ENCODE measurements around the gene BIRC5. TPM values are rescaled to one million over a fixed set of nuclear protein-coding genes. Genes with fewer than 3 reads are reported as not detected.
"Not testable (repeated sequence)": the region's sequence is repeated elsewhere in the genome, so short reads cannot be mapped to it uniquely, and the experiment has no call there.

Gene BIRC5
- total RNA-seq (ENCODE audit: insufficient read depth, low replicate concordance), result 25.0 TPM

DNA sequence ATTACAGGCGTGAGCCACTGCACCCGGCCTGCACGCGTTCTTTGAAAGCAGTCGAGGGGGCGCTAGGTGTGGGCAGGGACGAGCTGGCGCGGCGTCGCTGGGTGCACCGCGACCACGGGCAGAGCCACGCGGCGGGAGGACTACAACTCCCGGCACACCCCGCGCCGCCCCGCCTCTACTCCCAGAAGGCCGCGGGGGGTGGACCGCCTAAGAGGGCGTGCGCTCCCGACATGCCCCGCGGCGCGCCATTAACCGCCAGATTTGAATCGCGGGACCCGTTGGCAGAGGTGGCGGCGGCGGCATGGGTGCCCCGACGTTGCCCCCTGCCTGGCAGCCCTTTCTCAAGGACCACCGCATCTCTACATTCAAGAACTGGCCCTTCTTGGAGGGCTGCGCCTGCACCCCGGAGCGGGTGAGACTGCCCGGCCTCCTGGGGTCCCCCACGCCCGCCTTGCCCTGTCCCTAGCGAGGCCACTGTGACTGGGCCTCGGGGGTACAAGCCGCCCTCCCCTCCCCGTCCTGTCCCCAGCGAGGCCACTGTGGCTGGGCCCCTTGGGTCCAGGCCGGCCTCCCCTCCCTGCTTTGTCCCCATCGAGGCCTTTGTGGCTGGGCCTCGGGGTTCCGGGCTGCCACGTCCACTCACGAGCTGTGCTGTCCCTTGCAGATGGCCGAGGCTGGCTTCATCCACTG is at the start of gene BIRC5:
Gene BIRC5 (plus strand): TSS at position 238 of the 690 bp plus-strand sequence. CDS start 64 bp downstream, at position 302.
- peak; percentile 88 for DNase-seq (ENCODE audit: low spot score)

DNA sequence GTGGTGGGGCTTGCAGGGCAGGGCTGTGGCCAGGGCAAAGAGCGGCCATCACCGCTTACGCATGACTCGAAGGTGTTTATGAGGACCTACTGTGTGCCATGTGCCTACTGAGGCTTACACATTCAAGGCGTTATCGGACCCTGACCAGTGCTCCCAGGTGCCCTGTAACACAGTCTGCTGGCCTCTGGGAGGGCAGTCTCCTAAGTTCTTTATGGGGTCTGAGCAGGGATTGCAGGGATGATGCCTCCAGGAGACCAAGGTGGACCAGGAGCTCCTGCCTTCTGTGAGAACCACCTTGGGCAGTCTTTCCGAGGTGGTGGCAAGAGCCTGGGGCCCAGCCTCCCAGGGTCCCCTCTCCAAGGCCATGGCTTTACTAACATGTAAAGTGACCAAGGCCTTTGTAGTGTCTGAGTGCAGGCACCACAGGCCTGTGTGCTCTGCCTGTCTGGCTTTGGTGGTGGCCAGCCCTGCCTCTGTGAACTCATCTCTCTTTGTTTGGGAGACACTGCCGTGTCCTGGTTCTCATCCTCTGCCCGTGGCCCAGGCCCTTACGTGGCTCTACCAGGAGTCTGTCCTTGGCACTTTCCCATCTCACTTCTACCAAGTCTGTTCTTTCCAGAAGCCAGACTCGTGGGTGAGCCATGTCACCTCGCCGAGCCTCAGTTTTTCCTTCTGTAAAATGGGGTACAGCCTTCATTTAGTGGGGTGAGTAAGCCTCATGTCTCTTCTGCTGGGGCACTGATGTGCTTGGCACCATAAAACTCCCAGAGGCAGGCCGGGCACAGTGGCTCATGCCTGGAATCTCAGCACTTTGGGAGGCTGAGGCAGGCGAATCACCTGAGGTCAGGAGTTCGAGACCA is 49.1 kb upstream of the BIRC5 start:
- DNase-seq (ENCODE audit: low spot score), result no peak

DNA sequence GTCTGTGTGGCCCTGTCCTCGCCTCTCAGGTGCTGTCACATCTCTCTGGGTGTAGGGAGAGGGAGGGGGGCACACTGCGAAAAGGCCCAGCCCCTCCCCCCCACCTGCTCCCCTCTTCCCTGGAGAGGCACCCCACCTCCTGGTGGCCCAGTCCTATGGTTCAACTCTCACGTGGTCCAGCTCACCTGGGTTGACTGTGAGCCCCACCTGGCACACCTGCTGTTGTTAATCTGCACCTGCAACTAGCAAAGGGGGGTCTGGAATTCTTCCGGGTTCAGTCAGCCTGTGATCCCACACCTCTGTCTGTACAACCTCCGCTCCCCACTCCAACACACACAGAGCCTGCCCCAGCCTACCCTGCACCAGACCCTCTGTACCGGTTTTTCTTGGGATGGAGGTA is 47.6 kb upstream of the BIRC5 start:
- DNase-seq (ENCODE audit: low spot score), result no peak

DNA sequence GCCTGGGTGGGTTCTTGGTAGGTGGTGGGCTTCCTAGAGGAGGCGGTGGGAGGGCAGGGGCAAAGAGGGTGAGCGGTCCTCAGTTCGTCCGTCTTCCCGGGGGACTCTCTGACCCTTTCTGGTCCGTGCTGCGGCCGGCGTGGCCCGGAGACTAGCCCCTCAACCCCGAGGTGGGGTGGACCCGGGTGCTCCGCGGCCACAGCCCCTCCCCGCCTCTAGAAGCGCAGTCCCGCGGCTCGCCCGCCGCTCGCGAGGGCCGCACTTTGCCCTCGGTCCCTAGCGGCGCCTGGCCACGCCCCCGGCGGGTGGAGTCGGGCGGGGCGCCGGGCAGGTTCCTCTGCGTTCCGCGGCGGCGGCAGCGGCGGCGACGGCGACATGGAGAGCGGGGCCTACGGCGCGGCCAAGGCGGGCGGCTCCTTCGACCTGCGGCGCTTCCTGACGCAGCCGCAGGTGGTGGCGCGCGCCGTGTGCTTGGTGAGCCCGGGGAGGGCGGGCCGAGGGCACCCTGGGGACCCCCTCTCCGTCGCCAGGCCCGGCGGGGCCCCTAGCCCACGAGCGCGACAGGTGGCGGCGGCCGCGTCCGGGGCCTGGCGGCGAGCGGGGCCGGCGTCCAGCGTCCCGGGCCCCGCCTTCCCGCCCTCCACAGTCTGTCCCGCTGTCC is 45.7 kb upstream of the BIRC5 start, which contains the start of gene SYNGR2:
Gene SYNGR2 (plus strand): TSS at position 340 of the 661 bp plus-strand sequence. CDS start 36 bp downstream, at position 376.
- peak; percentile 67 for DNase-seq (ENCODE audit: low spot score)

DNA sequence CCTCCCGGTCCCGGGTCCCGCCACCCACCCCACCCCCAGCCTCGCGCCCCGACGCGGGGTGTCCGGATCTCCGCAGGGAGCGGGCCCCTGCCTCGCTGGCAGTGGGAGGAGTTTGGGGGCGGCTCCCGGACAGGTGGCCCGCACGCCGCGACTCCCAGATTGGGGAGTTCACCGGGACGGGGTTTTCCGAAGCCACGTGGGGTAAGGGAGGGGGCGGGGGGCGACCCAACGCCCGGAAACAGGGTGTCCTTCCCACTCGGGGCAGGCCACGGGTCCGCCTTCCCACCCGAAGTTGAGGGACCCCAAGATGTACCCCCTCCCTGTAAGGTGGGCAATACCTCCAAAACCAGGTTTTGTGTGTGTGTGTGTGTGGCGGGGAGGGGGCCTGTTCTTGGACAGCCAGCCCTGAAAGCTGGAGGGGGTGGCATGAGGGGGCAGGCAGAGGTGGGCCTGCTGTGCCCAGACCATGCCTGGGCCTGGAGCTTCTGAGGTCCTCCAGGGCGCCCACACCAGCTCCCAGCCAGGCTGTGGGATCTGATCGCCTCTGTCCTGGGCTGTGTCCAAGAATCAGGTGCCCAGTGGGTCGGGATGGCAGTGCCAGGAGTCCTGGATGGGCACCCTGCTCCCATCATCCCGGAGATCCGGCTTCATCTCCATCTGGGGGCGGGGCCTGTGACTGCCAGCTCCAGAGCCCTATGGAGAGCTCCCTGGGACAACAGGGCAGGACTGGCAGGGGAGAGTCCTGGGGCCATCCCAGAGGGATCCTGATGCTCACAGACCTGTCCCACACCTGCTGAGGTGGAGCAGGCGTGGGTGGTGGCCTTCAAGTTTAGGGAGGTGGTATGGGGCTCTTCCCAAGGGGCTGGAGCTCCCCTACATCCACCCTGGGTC is 44.9 kb upstream of the BIRC5 start:
- peak; percentile 39 for DNase-seq (ENCODE audit: low spot score)

DNA sequence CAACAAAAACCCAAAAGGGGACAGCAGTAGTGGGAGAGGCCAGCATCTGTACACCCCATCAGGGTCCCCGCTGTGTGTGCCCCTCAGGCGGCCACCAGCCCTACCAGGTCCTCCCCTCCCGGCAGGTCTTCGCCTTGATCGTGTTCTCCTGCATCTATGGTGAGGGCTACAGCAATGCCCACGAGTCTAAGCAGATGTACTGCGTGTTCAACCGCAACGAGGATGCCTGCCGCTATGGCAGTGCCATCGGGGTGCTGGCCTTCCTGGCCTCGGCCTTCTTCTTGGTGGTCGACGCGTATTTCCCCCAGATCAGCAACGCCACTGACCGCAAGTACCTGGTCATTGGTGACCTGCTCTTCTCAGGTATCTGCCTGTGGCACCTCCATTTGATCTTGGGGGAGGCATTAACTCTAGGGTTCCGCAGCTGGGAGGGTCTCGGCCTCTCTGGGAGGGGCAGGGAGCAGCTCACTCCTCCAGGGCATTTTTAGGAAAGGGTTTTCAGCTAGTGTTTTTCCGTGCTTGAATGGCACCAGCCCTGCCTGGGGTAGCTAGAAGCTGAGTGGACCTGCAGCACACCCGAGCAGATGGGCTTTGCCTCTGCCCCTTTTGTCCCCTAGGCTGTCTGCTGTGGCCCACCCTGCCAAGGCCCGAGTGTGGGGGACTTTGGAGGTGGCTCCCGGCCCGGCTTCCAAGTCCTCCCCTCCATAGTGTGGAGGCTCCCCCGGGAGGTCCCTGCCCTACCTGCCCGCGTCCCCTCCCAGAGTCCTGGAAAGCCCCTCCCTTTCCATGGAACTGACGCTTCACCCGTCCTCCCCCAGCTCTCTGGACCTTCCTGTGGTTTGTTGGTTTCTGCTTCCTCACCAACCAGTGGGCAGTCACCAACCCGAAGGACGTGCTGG is 43.1 kb upstream of the BIRC5 start:
- no peak for DNase-seq (ENCODE audit: low spot score)

DNA sequence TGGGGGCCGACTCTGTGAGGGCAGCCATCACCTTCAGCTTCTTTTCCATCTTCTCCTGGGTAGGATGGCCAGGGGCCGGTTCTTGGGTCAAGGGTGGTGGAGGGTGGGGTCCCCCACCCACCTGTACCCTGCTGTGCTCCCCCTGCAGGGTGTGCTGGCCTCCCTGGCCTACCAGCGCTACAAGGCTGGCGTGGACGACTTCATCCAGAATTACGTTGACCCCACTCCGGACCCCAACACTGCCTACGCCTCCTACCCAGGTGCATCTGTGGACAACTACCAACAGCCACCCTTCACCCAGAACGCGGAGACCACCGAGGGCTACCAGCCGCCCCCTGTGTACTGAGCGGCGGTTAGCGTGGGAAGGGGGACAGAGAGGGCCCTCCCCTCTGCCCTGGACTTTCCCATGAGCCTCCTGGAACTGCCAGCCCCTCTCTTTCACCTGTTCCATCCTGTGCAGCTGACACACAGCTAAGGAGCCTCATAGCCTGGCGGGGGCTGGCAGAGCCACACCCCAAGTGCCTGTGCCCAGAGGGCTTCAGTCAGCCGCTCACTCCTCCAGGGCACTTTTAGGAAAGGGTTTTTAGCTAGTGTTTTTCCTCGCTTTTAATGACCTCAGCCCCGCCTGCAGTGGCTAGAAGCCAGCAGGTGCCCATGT is 42.3 kb upstream of the BIRC5 start:
- not testable (repeated sequence) for DNase-seq (ENCODE audit: low spot score)

DNA sequence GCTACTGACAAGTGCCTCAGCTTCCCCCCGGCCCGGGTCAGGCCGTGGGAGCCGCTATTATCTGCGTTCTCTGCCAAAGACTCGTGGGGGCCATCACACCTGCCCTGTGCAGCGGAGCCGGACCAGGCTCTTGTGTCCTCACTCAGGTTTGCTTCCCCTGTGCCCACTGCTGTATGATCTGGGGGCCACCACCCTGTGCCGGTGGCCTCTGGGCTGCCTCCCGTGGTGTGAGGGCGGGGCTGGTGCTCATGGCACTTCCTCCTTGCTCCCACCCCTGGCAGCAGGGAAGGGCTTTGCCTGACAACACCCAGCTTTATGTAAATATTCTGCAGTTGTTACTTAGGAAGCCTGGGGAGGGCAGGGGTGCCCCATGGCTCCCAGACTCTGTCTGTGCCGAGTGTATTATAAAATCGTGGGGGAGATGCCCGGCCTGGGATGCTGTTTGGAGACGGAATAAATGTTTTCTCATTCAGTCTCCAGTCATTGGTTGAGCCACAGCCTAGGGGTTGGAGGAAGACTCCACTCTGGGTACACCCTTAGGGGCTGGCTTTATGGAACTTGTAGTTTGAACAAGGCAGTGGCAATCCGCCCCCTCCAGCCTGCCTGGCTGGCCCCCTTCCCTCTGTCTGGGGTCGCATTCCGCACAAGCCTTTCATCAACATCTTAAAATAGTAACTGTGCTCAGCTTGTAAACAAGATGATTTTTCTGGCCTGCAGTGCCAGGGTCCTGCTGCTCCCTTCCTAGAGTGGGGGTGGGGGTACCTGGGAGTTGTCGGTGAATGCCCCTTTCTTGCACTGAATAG is 41.6 kb upstream of the BIRC5 start:
- DNase-seq (ENCODE audit: low spot score), result peak; percentile 37

DNA sequence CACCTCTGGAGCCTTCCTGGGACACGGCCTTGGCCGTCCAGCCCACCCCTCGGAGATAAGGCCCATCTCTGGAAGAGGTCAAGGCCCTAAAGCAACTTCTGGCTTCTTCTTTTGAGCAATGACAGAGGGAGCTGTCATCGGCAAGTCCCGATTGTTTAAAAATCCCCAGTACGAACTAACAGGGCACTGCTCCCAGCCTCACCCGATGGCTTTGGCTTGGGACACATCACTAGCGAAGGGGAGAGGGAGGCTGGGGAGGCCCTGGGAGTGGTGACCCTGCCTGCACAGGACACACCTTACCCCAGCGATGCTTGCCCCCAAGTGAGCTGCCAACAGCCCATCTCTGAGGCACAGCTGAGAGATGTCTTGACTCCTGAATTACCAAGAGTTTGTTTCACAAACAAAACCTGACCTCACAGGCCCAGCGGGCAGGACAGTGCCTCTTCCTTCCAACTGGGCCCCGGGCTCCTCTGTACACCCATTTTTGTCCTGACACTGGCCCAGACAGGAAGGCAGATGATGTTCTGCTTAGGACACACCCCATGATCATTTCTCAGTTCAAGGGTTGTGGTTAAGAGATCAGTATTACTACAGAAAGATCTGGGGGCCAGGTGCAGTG is 40.8 kb upstream of the BIRC5 start:
- no peak for DNase-seq (ENCODE audit: low spot score)

DNA sequence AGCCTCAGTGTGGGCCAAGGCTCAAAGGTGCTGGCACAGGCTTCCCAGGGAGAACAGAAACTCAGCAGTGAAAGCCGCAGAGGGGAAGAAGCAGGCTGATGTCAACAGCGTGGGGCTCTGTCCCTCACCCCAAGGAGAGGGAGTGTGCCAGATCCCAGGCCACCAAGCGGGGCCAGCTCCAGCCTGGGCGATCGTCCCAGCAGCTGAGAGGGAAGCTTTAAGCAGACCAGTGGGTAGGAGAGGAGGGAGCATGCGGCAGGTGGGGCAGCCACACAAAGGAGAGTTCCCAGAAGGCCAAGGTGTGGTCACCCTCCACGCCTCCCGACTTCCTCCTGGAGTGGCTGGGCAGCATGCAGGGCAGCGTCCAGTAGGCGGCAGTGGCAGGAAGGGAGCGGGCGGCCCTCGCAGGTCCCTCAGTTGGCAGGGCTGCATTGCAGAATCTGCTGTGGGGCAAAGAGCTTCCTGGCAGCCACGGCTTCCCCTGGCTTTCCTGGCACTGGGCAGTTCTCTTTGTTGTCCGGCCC is 39.6 kb upstream of the BIRC5 start:
- DNase-seq (ENCODE audit: low spot score), result peak; percentile 63

DNA sequence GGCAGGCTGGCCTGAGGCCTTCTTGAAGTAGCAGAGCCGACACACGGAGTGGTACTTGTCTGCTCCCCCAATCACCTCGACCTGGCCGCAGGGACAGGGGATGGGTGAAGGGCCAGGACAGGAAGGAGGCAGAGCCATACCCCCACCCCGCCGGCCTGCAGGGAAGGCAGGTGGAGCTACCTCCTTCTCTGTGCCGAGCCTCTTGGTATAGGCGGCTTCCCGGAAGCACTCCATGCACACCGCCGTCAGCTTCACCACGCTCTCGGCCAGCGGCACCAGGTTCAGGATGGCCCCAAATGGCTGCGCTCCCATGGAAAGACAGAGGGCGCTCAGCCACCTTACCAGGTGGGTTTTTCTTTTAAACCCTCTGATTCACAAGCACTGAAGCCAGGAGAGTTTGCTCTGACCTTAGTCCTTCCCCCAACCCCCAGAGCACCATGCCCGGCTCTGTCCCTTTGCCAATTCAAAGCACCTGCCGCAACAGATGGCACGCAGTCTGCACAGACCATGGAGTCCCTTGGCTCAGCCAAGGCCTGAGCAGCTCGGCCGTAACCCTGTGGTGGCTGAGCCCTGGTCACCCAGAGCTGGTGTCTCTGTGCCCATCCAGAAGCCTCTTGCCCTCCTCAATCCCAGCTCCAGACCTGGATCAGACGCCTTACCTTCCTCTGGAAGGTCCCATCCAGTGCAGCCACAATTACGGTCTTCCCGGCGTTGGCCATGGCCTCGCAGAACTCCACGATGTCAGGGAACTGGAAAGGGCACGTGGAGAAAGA is 39.0 kb upstream of the BIRC5 start:
- no peak for DNase-seq (ENCODE audit: low spot score)

DNA sequence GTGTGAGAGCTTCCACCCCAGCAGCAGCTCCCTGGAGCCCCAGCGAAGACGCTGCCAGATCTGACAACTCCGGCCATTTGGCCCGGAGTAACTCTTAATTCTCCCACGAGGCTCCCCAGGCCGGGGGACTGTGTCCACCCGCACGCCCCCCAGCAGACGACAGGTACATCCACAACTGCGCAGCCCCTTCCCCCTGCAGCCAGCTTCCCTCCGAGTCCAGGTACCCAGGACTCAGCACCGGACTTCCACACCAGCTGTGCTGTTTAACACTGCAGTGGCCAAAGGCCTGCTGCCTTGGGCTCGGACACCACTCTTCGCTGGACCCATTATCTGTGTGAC is 38.4 kb upstream of the BIRC5 start:
- no peak for DNase-seq (ENCODE audit: low spot score)

DNA sequence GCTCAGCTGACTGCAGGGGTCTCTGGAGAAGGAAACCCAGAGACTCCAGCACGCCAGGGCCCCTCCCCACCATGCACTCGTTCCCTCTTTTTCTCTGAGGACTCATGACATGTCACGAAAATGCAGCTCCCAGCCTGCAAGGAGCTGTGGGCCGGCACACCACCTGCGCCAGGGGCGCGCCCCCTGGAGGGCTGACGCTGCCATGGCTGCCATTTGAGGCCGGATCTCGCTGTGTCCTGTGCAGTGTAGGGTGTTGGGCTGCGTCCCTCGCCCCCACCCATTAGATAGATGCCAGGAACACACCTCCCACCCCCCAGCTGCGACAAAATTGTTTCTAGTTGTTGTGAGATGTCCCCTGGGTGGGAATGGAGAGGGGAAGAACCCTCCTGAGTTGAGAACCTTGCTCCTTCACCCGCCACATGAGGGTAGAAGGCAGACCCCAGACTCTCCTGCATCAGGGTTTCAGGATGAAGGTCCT is 37.5 kb upstream of the BIRC5 start:
- DNase-seq (ENCODE audit: low spot score), result peak; percentile 53

DNA sequence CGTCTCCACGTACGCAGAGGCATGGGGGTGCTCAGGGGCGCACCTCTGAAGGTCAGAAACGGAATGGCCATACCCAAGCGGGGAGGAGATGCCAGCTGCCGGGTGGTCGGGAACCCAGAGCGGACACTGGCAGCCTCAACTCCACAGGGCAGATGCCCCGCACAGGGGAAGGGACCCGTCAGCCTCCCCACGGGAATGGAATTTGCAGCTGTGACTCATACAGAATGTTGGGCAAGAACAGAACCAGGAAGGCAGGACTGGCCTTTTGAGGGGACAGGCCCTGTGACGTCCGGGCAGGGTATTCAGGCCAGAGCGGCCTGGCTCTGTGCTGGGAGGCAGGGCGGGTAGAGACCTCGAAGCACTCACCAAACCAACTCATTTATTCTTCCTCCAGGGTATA is 34.7 kb upstream of the BIRC5 start:
- DNase-seq (ENCODE audit: low spot score), result no peak

DNA sequence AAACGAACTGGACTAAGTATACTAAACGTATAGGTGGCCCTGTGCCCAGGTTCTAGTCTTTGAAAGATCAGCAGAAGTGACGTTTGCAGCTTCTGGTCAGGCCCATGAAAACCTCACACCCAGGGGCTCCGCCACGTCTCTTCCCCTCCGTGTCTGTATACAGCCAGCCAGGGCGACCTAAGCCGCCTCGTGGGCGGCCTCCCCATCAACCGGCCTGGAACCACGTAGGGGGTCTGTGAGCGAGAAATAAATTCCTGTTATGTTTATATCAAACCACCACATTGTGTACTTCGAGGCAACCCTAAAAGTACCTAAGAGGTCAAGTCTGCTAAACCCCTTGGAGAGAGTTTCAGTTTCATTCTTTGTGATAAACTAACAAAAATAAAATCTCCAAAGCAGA is 34.0 kb upstream of the BIRC5 start:
- DNase-seq (ENCODE audit: low spot score), result no peak

DNA sequence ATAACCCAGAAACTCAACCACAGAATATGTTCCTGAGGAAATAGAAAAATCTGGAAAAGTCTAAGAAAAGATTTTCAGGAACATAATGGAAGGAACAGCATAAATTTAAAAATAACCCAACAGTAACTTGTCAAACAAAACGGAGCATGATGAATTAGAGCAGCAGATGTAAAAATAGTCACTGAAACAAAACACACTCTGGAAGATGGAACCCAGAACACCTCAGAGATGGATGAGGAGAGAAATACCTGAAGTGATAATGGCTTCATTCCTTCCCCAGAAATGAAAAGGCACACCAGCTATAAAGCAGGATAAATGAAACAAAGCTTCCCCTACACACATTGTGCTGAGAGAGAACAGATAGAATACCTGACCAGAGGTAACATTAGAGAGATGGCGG is 33.5 kb upstream of the BIRC5 start:
- DNase-seq (ENCODE audit: low spot score), result no peak

DNA sequence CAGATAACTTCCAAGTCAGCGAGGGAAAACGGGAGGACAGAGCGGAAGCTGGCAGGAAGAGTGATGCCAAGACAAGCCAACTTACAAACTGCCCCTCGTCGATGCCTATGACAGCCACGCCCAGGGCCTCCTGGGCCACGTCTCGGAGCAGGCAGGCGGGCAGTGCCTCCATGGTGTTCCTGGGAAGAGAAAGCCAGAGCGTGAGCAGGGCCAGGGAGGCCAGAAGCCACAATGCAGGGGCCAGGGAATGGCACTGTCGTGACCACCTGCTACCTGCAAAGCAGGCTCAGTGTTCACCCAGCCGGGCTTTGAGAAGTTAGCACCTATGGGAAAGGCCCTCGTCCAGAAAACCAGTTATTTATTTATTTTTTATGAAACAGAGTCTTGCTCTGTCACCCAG is 31.5 kb upstream of the BIRC5 start:
- no peak for DNase-seq (ENCODE audit: low spot score)

All from umbilical cord (tissue), 2 donors.